ENCODE results near the gene RNF138. TPM values are rescaled to one million over a fixed set of nuclear protein-coding genes. Genes with fewer than 3 reads are reported as not detected.
"Not testable (repeated sequence)": the region's sequence is repeated elsewhere in the genome, so short reads cannot be mapped to it uniquely, and the experiment has no call there.

Gene RNF138
- total RNA-seq, 6 donors from 2014 or later: 17.8 to 34.5 (median 25.5) TPM

DNA sequence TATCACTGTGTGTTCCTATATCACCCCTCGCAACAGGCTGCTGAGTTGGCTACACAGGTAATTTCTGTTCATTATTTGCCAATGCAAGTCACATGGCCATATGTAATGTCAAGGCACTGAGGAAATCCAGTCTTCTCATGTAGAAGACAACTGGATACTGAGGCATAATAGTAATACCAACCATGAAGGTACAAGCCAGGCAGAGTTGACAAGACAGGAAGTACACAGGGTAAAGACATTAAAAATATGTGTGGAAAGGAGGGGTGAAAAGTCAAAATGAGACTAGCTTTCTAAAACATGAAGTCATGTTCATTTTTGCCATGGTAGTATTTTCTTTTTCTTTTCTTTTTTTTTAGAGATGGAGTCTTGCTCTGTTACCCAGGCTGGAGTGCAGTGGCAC is 17.5 kb upstream of the RNF138 start:
- Histone ChIP-seq H3K27ac (no peak overlapping the region), H3K4me3 (no peak overlapping the region), H3K4me1 (no peaks in the 10 kb centered on the region), H3K36me3 (peaks cover 0 to 3% (median 0%) of the 10 kb centered on the region in 4 donors), H3K9me3 (no peaks in the 10 kb centered on the region), H3K27me3 (no peaks in the 10 kb centered on the region)
- 95 to 100% methylated on average over 1 of the region's 1 CpG for WGBS, 2 donors
- no peak for DNase-seq
- no peak for ATAC-seq (ENCODE audit: low FRiP score in 2 of 2)
- TF ChIP-seq EP300 (IDR thresholded peaks at IDR 0.05) (no peak), POLR2AphosphoS5 (IDR thresholded peaks at IDR 0.05) (no peak), POLR2A (IDR thresholded peaks at IDR 0.05) (no peak), CTCF (IDR thresholded peaks at IDR 0.05) (no peak)

- Histone ChIP-seq H3K27me3 (no peaks in the 10 kb centered on the region), H3K4me1 (no peaks in the 10 kb centered on the region), H3K36me3 (peaks cover 0 to 1% (median 0%) of the 10 kb centered on the region in 4 donors), H3K27ac (no peak overlapping the region), H3K9me3 (no peaks in the 10 kb centered on the region), H3K4me3 (no peak overlapping the region)
- DNase-seq (no peak), ATAC-seq (ENCODE audit: low FRiP score in 2 of 2) (no peak)
- no peak for TF ChIP-seq EP300 (IDR thresholded peaks at IDR 0.05)
- no peak for TF ChIP-seq POLR2AphosphoS5 (IDR thresholded peaks at IDR 0.05)
- TF ChIP-seq CTCF (IDR thresholded peaks at IDR 0.05): no peak
- no peak for TF ChIP-seq POLR2A (IDR thresholded peaks at IDR 0.05)
- WGBS, 2 donors: 100% methylated on average over 2 of the region's 2 CpGs
Observed at GRCh38 chr18:32078845-32079244, 12.8 kb upstream of the RNF138 start.

DNA sequence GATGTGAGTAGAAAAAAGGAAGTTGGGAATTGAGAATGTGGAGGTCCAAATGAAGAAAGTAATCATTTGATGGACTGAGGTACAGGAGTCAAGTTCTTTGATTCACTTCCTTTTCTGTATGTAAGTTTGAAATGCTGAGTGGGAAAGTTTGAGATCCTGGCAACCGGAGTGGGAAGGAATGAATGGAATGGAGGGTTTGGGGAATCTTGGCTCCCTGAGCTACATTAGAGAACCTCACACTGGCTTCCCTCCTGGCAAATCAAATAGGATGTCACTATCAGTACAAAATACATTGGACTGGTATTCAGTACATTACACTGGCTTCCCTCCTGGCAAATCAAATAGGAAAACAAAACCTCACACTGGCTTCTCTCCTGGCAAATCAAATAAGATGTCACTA is 9.8 kb upstream of the RNF138 start:
- Histone ChIP-seq H3K9me3 (no peaks in the 10 kb centered on the region), H3K27ac (no peak overlapping the region), H3K4me3 (no peak overlapping the region), H3K4me1 (peaks cover 9 to 25% (median 16%) of the 10 kb centered on the region in 4 donors), H3K27me3 (no peaks in the 10 kb centered on the region), H3K36me3 (no peaks in the 10 kb centered on the region)
- no peak for TF ChIP-seq CTCF (IDR thresholded peaks at IDR 0.05)
- WGBS, 2 donors: 52 to 62% methylated on average over 1 of the region's 1 CpG
- ATAC-seq (ENCODE audit: low FRiP score in 2 of 2) (no peak), DNase-seq (no peak)

DNA sequence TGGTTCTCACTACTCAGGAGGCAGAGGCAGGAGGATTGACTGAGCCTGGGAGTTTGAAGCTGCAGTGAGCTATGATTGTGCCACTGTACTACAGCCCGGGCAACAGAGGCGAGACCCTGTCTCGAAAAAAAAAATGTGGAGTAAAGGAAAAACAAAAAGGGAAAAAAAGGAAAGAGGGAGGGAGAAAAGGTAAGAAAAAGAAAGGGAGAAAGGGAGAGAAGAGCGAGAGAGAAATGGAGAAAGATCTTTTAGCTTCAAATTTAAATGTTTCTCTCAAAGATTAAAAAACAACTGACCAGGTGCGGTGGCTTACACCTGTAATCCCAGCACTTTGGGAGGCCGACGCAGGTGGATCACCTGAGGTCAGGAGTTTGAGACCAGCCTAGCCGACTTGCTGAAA is 7.9 kb upstream of the RNF138 start:
- TF ChIP-seq EP300 (IDR thresholded peaks at IDR 0.05): no peak
- WGBS, 2 donors: 92 to 98% methylated on average over 8 of the region's 8 CpGs
- DNase-seq (no peak), ATAC-seq (ENCODE audit: low FRiP score in 2 of 2) (no peak)
- H3K4me1 ChIP-seq: peaks cover 9 to 25% (median 16%) of the 10 kb centered on the region in 4 donors
- H3K27me3 ChIP-seq: no peaks in the 10 kb centered on the region
- H3K9me3 ChIP-seq: no peaks in the 10 kb centered on the region
- H3K27ac ChIP-seq: peak overlapping the region in 2 of 4 donors; percentile 86 to 88
- H3K4me3 ChIP-seq: no peak overlapping the region
- H3K36me3 ChIP-seq: no peaks in the 10 kb centered on the region

- 53 to 80% methylated on average over 6 of the region's 6 CpGs for WGBS, 2 donors
- Histone ChIP-seq H3K9me3 (no peaks in the 10 kb centered on the region), H3K27me3 (no peaks in the 10 kb centered on the region), H3K36me3 (no peaks in the 10 kb centered on the region), H3K4me1 (peaks cover 13 to 30% (median 17%) of the 10 kb centered on the region in 4 donors), H3K4me3 (no peak overlapping the region), H3K27ac (peak overlapping the region in 3 of 4 donors; percentile 86 to 88 (median 86))
- TF ChIP-seq POLR2AphosphoS5 (IDR thresholded peaks at IDR 0.05) (no peak), POLR2A (IDR thresholded peaks at IDR 0.05) (no peak), CTCF (IDR thresholded peaks at IDR 0.05) (no peak), EP300 (IDR thresholded peaks at IDR 0.05) (no peak)
- DNase-seq (no peak), ATAC-seq (ENCODE audit: low FRiP score in 2 of 2) (no peak)
Observed at GRCh38 chr18:32086881-32087280, 4.8 kb upstream of the RNF138 start.

DNA sequence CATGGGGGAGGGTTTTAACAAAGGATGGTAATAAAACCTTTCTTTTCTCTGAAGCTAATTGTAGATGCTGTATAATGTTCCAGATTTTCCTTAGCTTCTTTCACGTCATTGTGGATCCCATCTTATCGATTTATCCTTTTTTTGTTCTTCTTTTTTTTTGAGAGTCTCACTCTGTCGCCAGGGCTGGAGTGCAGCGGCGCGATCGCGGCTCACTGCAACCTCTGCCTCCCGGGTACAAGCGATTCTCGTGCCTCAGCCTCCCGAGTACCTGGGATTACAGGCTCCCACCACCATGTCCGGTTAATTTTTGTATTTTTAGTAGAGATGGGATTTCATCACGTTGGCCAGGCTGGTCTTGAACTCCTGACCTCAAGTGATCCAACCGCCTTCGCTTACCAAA is 843 bp upstream of the RNF138 start:
- H3K27ac ChIP-seq: not testable (repeated sequence)
- WGBS, 2 donors: 95 to 96% methylated on average over 16 of the region's 16 CpGs
- peaks cover 14 to 30% (median 22%) of the 10 kb centered on the region in 4 donors for H3K4me1 ChIP-seq

More for the DNA sequence above, 843 bp upstream of the RNF138 start:
- not testable (repeated sequence) for H3K36me3 ChIP-seq; H3K9me3 ChIP-seq; ATAC-seq (ENCODE audit: low FRiP score in 2 of 2); H3K27me3 ChIP-seq; H3K4me3 ChIP-seq
- DNase-seq: peak in 1 of 2 donors; percentile 64

Measured in upper lobe of left lung (tissue), 6 donors.